CD4-positive, alpha-beta T cell treated with Interleukin-6 at 100 ng/mL for 8 hours (primary cell): Measurements from ENCODE around the gene RNF157.
"Not testable (repeated sequence)": the region's sequence is repeated elsewhere in the genome, so short reads cannot be mapped to it uniquely, and the experiment has no call there.

ENCODE experiments used
- DNase-seq: peaks from one replicate; pipeline ENCODE4 v3.0.0-alpha.2; 2020; ENCODE audit warnings: mixed read lengths, low spot score

RNF157 gene

GRCh38 chr17:76234354-76234679, 6.0 kb downstream of the RNF157 start:
- DNase-seq: no peak

GRCh38 chr17:76233588-76234353, 6.5 kb downstream of the RNF157 start:
- DNase-seq: no peak

GRCh38 chr17:76232342-76232741, 8.0 kb downstream of the RNF157 start:
- DNase-seq: no peak

DNA sequence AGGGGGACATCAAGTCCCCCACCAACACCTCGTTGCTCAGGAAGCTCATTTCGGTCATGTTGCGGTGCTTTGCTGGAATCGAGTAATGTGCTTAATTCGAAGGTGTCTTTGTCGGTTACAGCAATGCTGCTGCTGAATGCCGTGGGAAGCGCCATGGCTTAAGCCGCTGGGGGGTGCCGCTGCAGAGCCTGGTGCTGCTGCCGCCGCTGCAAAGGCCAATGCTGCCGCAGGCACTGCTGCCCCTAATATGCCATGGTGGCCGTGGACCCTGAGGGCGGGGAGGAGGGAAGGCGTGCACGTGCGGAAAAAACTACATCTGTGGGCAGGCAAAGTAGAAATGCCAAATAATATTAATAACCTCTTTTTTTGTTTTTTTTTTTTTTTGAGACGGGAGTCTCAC, 13.5 kb downstream of the RNF157 start:
- not testable (repeated sequence) for DNase-seq

- not testable (repeated sequence) for DNase-seq
These were observed 14.8 kb downstream of the RNF157 start for GRCh38 chr17:76225373-76226086.

DNA sequence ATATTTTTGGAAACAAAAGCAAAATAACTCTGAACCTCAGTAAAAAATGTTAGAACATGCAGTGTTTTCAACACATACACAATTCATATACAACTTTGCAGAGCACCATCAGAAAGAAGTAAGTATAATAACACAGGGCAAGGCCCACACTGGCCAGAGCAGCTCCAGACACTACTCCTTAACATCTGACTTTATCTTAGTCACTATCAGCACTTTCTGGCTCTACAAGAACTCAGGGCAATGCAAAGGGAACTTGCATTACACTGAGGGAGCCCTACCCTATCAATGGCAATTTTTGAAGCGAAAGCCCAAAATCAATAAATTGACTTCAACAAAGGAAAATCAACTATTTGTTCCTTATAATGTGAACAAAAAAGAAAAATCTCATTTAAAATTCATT, 16.5 kb downstream of the RNF157 start:
- no peak for DNase-seq

DNA sequence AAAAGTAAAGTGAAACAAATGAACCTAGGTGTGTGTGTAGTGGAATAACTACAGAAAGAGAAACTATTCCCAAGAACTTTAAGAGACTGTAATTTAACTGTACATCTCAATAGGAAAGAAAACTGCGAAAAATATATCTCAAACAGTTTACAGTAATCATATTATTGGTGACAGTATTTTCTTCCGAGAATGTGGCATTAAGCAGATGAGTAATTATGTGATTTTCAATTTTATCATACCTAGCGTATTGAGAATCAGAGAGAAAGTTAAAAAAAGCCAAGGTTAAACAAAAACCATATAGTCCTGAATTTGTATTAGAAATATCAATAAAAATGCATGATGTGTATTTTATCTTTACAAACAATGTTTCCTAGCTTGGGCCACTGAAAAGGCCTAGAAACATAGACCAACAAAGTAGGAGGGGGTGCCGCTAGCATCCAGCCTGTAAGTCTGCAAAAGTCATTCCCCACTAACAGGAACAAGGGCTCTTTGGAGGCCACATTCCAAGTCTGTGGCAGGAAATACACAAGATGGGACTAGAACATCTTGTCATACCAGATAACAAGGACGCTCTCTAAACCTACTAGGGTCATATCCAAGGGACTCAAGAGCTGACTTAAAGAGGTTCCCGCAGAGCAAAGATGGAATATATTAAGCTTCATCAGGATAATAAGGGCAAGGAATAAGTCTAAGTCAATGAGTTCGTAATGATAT, 20.5 kb downstream of the RNF157 start:
- no peak for DNase-seq

DNA sequence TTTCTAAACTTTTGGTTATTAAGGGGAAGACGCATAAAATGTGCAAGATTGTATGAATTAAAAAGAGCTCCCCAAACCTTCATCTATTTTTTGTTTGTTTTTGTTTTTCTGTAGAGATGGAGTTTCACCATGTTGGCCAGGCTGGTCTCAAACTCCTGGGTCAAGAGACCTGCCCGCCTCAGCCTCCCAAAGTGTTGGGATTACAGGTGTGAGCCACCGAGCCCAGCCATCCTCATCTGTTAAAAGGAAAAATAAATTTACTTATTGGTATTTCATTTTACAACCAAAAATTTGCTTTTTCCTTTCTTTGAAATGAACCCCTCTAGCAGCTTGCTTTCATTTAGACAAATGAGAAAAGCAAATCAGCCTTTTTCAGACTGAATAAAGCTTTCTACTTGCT, 23.2 kb downstream of the RNF157 start:
- no peak for DNase-seq

DNA sequence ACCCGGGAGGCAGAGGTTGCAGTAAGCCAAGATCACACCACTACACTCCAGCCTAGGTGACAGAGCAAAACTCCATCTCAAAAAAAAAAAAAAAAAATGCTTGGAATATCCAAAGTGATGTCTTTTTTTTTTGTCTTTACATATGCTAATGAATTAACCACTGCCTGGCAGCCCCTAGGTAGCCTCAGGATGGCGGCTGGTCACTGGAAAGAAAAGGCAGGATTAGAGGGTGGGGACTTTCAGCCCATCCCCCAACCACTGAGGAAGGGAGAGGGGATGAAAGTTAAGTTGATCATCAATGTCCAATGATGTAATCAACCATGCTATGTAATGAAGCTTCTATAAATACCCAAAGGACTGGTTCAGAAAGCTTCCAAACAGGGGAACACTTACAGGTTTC, 26.8 kb downstream of the RNF157 start:
- no peak for DNase-seq

DNA sequence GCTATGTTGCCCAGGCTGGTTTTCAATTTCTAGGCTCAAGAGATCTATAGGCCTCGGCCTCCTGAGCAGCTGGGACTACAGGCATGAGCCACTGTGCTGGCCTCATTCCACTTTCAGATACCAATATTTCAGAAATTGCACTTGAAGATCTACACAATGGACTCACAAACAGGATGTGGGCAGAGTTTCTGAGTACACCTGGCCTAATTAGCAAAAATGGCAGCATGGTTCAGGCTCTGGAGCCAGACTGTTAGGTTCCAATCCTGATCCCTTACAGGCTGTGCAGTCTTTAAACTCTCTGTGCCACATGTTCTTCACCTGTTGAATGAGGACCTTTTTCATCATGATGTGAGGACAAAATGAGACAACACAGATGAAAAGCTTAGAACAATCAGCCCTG, 32.2 kb downstream of the RNF157 start:
- DNase-seq: peak; percentile 39

DNA sequence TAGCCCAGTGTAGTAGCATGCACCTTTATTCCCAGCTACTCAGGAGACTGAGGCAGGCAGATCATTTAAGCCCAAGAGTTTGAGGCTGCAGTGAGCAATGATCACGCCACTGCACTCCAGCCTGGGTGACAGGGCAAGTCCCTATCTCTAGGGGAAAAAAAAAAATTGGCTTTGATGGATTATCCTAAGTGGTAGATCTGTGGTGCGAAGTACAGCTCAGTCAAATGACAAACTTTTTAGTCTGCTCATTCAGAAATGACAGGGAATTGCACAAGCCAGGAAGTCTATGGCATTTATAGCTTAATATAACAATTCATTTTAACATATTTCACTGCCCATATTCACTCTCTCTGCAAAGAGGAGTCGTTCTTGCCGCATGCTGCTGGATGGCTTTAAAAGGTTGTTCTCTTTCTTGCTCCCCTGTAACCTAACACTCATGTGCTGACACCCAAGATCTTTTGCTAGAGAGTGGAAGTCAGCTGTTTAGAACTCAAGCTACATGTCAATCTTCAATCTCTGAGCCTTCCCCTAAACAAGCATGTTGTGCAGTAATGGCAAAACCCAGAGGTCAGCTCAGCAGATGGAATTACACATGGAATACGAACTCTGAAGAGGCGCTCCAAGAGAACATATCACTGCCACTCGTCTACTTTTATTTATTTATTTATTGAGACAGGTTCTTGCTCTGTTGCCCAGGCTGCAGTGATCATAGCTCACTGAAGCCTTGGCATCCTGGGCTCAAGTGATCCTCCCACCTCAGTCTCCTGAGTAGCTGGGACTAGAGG, 32.8 kb downstream of the RNF157 start:
- DNase-seq: no peak

DNA sequence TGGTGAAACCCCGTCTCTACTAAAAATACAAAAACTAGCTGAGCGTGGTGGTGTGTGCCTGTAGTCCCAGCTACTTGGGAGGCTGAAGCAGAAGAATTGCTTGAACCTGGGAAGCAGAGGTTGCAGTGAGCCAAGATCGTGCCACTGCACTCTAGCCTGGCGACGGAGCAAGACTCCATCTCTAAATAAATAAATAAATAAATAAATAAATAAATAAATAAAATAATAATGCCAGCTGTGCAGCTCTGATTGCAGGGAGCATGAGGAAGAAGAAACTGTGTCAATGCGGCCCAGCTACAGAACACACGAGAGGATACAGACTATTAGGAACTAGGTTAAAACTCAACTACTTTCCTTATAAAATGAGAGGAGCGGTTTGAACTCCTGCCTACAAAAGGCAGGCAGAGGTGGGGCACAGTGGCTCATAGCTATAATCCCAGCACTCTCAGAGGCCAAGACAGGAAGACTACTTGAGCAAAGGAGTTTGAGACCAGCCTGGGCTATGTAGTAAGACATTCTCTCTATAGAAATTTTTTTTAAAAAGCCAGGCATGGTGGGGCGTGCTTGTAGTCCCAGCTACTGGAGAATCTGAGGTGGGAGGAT, 34.6 kb downstream of the RNF157 start:
- not testable (repeated sequence) for DNase-seq

- no peak for DNase-seq
These were observed 36.0 kb downstream of the RNF157 start for GRCh38 chr17:76204277-76204676.

- DNase-seq: no peak
These were observed 39.9 kb downstream of the RNF157 start for GRCh38 chr17:76200354-76200753.

- DNase-seq: peak; percentile 79
These were observed 40.8 kb downstream of the RNF157 start for GRCh38 chr17:76199469-76199868.

- DNase-seq: no peak
These were observed 41.6 kb downstream of the RNF157 start for GRCh38 chr17:76198702-76199101.

DNA sequence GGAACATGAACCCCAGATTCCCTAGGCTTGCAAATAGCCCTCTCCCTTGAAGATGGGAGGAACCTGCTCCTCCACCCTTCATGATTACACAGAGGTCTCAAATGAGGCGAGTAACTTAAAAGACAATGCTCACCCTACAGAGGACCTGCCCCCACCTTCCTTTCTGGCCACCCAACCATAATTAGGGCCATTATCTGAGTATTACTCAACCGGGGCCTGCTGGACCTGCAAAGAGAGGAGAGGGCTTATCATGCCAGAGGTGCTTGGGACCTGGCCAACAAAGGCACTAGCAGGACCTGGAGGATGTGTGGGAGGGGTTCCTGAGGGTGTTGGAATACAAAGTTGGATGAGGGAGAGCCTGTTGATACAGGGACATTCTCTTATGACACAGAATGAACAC, 42.4 kb downstream of the RNF157 start:
- DNase-seq: no peak

- DNase-seq: no peak
These were observed 43.6 kb downstream of the RNF157 start for GRCh38 chr17:76196675-76197074.

GRCh38 chr17:76195281-76196096, 44.8 kb downstream of the RNF157 start:
- DNase-seq: no peak

DNA sequence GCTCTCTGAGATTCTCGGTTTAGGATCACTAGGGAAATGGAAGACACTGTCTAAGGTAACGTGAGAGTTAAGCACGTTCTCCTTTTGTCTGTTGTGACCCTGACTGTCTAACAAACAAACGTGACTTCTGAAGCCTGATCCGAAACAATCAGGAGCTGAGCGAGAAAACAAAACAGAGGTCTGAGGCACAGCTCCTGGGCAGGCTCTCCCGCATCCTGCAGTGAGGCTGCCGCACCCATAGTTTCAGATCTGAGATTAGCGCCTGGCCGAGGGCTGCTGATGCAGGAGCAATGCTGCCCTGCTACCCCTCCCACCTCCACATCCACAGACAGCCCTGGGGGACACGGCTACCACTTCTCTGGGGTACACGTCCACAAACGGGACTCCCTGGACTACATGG, 46.7 kb downstream of the RNF157 start:
- DNase-seq: peak; percentile 44

DNA sequence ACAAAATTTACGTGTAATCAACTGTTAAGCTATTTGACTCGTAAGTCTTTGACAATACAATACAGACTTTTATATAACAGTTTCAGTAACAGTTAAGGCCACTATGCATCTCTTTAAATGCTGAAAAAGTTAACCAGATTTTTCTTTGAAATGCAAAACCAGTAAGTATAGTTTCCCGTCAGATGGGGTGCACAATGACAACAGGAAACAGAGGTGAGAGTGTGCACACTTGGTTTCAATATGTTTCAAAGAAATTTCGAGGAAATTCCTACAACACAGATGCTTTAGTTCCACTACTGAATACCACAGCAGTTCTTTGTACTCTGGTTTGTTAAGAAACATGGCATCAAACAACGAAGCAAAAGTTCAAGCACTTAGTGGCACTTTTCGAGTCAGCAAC, 48.4 kb downstream of the RNF157 start:
- DNase-seq: peak; percentile 84
